Heart right ventricle (tissue), 16 donors: ENCODE data around the gene ZNF148. TPM values are rescaled to one million over a fixed set of nuclear protein-coding genes. Genes with fewer than 3 reads are reported as not detected.

Source experiments
- ATAC-seq, 8 donors: fragments of 200-7000 bp; cut with Tn5 transposase; one replicate each; pipeline ENCODE4 v1.9.1; 2020; ENCODE audit warnings: mild to moderate bottlenecking in 8 of 8, moderate library complexity in 8 of 8, moderate number of reproducible peaks in 1 of 8
- DNase-seq, 2 donors: peaks; one replicate each; pipeline ENCODE4 v3.0.0-alpha.2; 2020
- H3K27ac ChIP-seq, 10 donors: fragments of 200-600 bp; sonication (generic) in 2 of 10; one replicate each; pipeline versions ENCODE4 v1.5.0 to v1.8.0; 2020 to 2022; ENCODE audit warnings: mild to moderate bottlenecking in 3 of 10
- H3K27me3 ChIP-seq, 7 donors: fragments of 200-600 bp; one replicate each; pipeline ENCODE4 v1.8.0; 2021 to 2022; ENCODE audit warnings: mild to moderate bottlenecking in 2 of 7
- H3K36me3 ChIP-seq, 9 donors: fragments of 200-600 bp; sonication (generic) in 1 of 9; one replicate each; pipeline versions ENCODE4 v1.5.0 to v1.8.0; 2020 to 2022; ENCODE audit warnings: mild to moderate bottlenecking in 2 of 9
- H3K4me1 ChIP-seq, 9 donors: fragments of 200-600 bp; sonication (generic) in 1 of 9; one replicate each; pipeline versions ENCODE4 v1.5.0 to v1.8.0; 2020 to 2022; ENCODE audit warnings: mild to moderate bottlenecking in 4 of 9
- H3K4me3 ChIP-seq, 10 donors: fragments of 200-600 bp; sonication (generic) in 2 of 10; one replicate each; pipeline versions ENCODE4 v1.5.0 to v1.8.0; 2020 to 2022; ENCODE audit warnings: mild to moderate bottlenecking in 7 of 10, moderate library complexity in 2 of 10
- H3K9me3 ChIP-seq, 11 donors: fragments of 200-600 bp in 10 of 11; sonication (generic) in 2 of 11; one replicate each; pipeline versions ENCODE4 v1.5.0 to v1.8.0; 2013 to 2022; ENCODE audit warnings: mild to moderate bottlenecking in 2 of 11, control low read depth in 1 of 11, moderate library complexity in 1 of 11
- WGBS, 2 donors: extraction: QIAGEN DNeasy Blood & Tissue Kit; methylation state at CpG; one replicate each; pipeline ENCODE4 v1.1.7; 2013; ENCODE audit warnings: inconsistent platforms in 1 of 2; 5-methylcytosine and 5-hydroxymethylcytosine counted together
- intact Hi-C, 10 donors: fragments of 100-400 bp; cut with DNase I; formaldehyde crosslinking; loops; one replicate each; pipeline versions ENCODE4 v1.11.1 to v1.14.2; 2022
- polyA plus RNA-seq, 2 donors: library from polyadenylated mRNA; stranded (reverse); fragments of 200-250 nt; gene quantifications; one replicate each; pipeline ENCODE4 v1.2.3, GENCODE V29; 2013
- total RNA-seq, 10 donors: library from RNA; stranded (reverse); fragmentation: NEBNext Ultra II Directional in 3 of 10; extraction: Animal tissue kit (Norgen Biotek cat#: 25700) in 3 of 10; gene quantifications; one replicate each; pipeline versions ENCODE4 v1.2.1 to v1.2.4, GENCODE V29; 2021 to 2023
- TF ChIP-seq, protein P1 (sequence below), 9 donors: fragments of 200-600 bp; sonication (generic) in 2 of 9; IDR thresholded peaks; one replicate each; pipeline versions ENCODE4 v1.5.0 to v1.8.0; 2021 to 2022; ENCODE audit warnings: antibody characterized with exemption in 9 of 9, mild to moderate bottlenecking in 5 of 9, moderate library complexity in 1 of 9
- donor health status: Arrhythmogenic right ventricular cardiomyopathy.
- donor health status: ischemic (EF 13 %, LVEDD 7.1; RV severe dilation, severe dysfunction).
- donor health status: healthy with polysubstance abuse.
- donor health status: DM: no; HTN: yes; CAD: no.
- donor health status: DM: no; HTN: no; CAD: no.
- donor health status: ischemic (EF 25% LVEDD 6.9; RV normal size, moderate dysfunction).
- donor health status: ischemic (EF 25% LVEDD 5.7; RV mildly dilated, moderate dysfunction).
- donor health status: healthy.
- donor health status: DM: yes; HTN: yes; CAD: no.
- donor health status: Ischemic cardiomyopathy.
- donor health status: ischemic (EF 35%, LVEDD 5.7; RV mildly dilated, moderate dysfunction).
- donor health status: nonischemic (EF 11% LVEDD 7.7; RV severe dilation, severe dysfunction).
- donor health status: DM: yes; HTN: yes; CAD: no.
- donor health status: PGD.
- donor health status: ischemic (EF 29% LVEDD 5.4; RV normal size, mild dysfunction).
- donor health status: nonischemic (EF 23%, LVEDD 6.1; RV moderate dilation, normal function).

Gene ZNF148
- total and polyA plus RNA-seq, 12 donors: 2.9 to 59.6 (median 44.7) TPM

- 77 to 86% methylated on average over 7 of the region's 7 CpGs for WGBS, 2 donors
- H3K36me3 ChIP-seq: no peaks in the 10 kb centered on the region
- intact Hi-C loops: loop anchor here in 1 of 10 donors (10.0 kb wide), 1 partner anchor 243 kb away; no protein-coding TSS in a partner anchor
These were observed 183.4 kb downstream of the ZNF148 start for GRCh38 chr3:125191730-125192129.

DNA sequence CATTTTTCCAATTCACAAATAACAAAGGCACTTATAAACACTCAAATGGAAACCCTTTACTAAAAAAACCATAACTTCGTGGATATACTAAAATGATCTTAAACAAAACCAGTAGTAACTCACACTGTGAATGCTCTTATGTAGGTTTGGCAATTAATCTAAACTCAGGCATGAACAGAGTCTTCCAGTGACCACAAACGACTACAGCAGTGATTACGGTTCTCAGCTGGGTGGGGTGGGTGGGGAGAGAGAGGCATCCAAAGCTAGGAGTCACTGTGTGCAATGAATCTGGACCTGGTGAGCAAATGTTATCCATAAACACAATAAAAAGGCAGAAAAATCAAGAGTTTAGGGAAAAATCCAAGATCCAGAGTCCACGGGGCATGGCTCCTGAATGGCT lies 183.9 kb downstream of the ZNF148 start:
- Histone ChIP-seq H3K27me3 (no peaks in the 10 kb centered on the region), H3K36me3 (no peaks in the 10 kb centered on the region), H3K4me1 (peaks cover 0 to 5% (median 0%) of the 10 kb centered on the region in 9 donors), H3K4me3 (no peak overlapping the region), H3K9me3 (no peaks in the 10 kb centered on the region), H3K27ac (no peak overlapping the region)
- TF ChIP-seq, protein P1, sequence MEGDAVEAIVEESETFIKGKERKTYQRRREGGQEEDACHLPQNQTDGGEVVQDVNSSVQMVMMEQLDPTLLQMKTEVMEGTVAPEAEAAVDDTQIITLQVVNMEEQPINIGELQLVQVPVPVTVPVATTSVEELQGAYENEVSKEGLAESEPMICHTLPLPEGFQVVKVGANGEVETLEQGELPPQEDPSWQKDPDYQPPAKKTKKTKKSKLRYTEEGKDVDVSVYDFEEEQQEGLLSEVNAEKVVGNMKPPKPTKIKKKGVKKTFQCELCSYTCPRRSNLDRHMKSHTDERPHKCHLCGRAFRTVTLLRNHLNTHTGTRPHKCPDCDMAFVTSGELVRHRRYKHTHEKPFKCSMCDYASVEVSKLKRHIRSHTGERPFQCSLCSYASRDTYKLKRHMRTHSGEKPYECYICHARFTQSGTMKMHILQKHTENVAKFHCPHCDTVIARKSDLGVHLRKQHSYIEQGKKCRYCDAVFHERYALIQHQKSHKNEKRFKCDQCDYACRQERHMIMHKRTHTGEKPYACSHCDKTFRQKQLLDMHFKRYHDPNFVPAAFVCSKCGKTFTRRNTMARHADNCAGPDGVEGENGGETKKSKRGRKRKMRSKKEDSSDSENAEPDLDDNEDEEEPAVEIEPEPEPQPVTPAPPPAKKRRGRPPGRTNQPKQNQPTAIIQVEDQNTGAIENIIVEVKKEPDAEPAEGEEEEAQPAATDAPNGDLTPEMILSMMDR (IDR thresholded peaks at IDR 0.05): no peak
- intact Hi-C loops: loop anchor here in 1 of 10 donors (10.0 kb wide), 1 partner anchor 244 kb away; no protein-coding TSS in a partner anchor
- DNase-seq (no peak), ATAC-seq (no peak)
- 84 to 87% methylated on average over 4 of the region's 4 CpGs for WGBS, 2 donors

More at GRCh38 chr3:125191730-125192129, 183.4 kb downstream of the ZNF148 start:
- Histone ChIP-seq H3K27me3 (no peaks in the 10 kb centered on the region), H3K4me1 (peaks cover 0 to under 1% (median 0%) of the 10 kb centered on the region in 9 donors), H3K27ac (no peak overlapping the region), H3K4me3 (no peak overlapping the region), H3K9me3 (no peaks in the 10 kb centered on the region)
- no peak for DNase-seq
- no peak for ATAC-seq
- TF ChIP-seq, protein P1 (IDR thresholded peaks at IDR 0.05): no peak

GRCh38 chr3:125190786-125191185 lies 184.3 kb downstream of the ZNF148 start:
- DNase-seq (no peak), ATAC-seq (no peak)
- Histone ChIP-seq H3K4me3 (no peak overlapping the region), H3K27me3 (no peaks in the 10 kb centered on the region), H3K36me3 (no peaks in the 10 kb centered on the region), H3K27ac (no peak overlapping the region), H3K9me3 (no peaks in the 10 kb centered on the region), H3K4me1 (peaks cover 0 to 10% (median 3%) of the 10 kb centered on the region in 9 donors)
- TF ChIP-seq, protein P1 (IDR thresholded peaks at IDR 0.05): no peak
- intact Hi-C loops: loop anchor here in 1 of 10 donors (10.0 kb wide), 1 partner anchor 244 kb away; no protein-coding TSS in a partner anchor
- 49 to 58% methylated on average over 3 of the region's 3 CpGs for WGBS, 2 donors

DNA sequence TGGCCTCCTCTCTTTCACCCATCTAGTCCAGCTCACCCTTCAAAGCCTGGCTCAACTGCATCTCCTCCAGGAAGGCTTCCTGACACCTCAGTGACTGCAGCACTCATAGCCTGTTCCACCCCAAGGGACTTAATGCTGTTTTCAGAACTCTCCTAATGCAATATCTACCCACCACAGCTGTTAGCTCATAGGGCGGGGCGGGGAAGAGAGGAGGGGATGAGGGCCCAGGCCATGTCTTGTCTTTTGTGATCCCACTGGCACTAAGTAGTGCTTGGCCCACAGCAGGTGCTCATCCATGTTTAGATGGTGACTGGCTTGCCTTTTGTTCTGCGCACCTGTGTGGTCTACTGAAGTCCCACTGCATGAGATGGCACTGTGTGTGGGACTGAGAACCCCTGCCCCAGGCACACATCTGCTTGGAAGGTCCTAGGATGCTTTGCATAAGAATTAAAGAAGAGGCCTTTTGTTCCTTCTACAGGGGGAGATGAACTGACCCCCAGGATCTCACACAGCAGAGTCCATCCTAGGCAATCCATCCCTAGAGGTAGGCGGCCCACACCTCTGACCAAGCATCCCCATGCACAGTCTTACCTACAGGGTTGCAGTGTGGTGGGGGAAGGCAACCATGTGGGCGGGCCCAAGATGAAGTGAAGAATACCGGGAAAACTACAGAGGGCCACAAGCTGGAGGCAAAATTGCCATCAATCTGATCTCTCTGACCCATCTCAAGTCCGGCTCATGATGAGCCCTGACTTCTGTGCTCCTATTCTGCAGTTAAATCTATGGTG lies 185.6 kb downstream of the ZNF148 start:
- DNase-seq: no peak
- ATAC-seq: no peak
- TF ChIP-seq, protein P1 (IDR thresholded peaks at IDR 0.05): no peak
- Histone ChIP-seq H3K9me3 (no peaks in the 10 kb centered on the region), H3K4me3 (no peak overlapping the region), H3K27ac (no peak overlapping the region), H3K4me1 (peaks cover 0 to 13% (median 3%) of the 10 kb centered on the region in 9 donors), H3K27me3 (no peaks in the 10 kb centered on the region), H3K36me3 (no peaks in the 10 kb centered on the region)
- WGBS, 2 donors: 95% methylated on average over 7 of the region's 7 CpGs
- intact Hi-C loops: loop anchor here in 1 of 10 donors (10.0 kb wide), 1 partner anchor 245 kb away; no protein-coding TSS in a partner anchor
